Peyer's patch (tissue), 4 donors: ENCODE results near the gene EPS8. TPM values are rescaled to one million over a fixed set of nuclear protein-coding genes. Genes with fewer than 3 reads are reported as not detected.

Source experiments
- DNase-seq, 3 donors: peaks; one replicate each; pipeline ENCODE4 v3.0.0-alpha.2; 2017 to 2019
- H3K27ac ChIP-seq, 4 donors: fragments of 200-600 bp; sonication (generic); one replicate each; pipeline ENCODE4 v1.5.1; 2016 to 2019
- H3K27me3 ChIP-seq, 2 donors: fragments of 200-600 bp; sonication (generic); one replicate each; pipeline ENCODE4 v1.5.1; 2019
- H3K36me3 ChIP-seq, 3 donors: fragments of 200-600 bp; sonication (generic); one replicate each; pipeline ENCODE4 v1.5.1; 2016 to 2019
- H3K4me1 ChIP-seq, 4 donors: fragments of 200-600 bp; sonication (generic); one replicate each; pipeline ENCODE4 v1.5.1; 2016 to 2019
- H3K4me3 ChIP-seq, 4 donors: fragments of 200-600 bp; sonication (generic); 1 replicate in 3 of 4; 2 replicates in 1 of 4; pipeline ENCODE4 v1.5.1; 2016 to 2019; ENCODE audit warnings: mild to moderate bottlenecking in 1 of 4
- H3K9me3 ChIP-seq, 4 donors: fragments of 200-600 bp; sonication (generic); one replicate each; pipeline ENCODE4 v1.5.1; 2016 to 2019; ENCODE audit warnings: mild to moderate bottlenecking in 1 of 4
- POLR2A ChIP-seq, 2 donors: fragments of 450-650 bp; IDR thresholded peaks; one replicate each; pipeline ENCODE4 v1.5.1; 2017; ENCODE audit warnings: antibody characterized with exemption in 2 of 2, mild to moderate bottlenecking in 2 of 2, moderate library complexity in 2 of 2
- total RNA-seq, 4 donors: library from RNA; depleted of rRNA; stranded (reverse); fragments of >200 nt; gene quantifications; one replicate each; pipeline ENCODE4 v1.1.0, GENCODE V29; 2016
- TF ChIP-seq, protein P1 (sequence below), 6 experiments: fragments of 450-650 bp in 4 of 6; fragments of 200-600 bp in 2 of 6; sonication (generic) in 1 of 6; IDR thresholded peaks; one replicate each; pipeline ENCODE4 v1.5.1; 2017 to 2019; ENCODE audit warnings: antibody characterized with exemption in 6 of 6, mild to moderate bottlenecking in 3 of 6, moderate library complexity in 1 of 6

The EPS8 gene
- total RNA-seq, 4 donors from 2014 or later, result 57.8 to 168 (median 129) TPM

DNA sequence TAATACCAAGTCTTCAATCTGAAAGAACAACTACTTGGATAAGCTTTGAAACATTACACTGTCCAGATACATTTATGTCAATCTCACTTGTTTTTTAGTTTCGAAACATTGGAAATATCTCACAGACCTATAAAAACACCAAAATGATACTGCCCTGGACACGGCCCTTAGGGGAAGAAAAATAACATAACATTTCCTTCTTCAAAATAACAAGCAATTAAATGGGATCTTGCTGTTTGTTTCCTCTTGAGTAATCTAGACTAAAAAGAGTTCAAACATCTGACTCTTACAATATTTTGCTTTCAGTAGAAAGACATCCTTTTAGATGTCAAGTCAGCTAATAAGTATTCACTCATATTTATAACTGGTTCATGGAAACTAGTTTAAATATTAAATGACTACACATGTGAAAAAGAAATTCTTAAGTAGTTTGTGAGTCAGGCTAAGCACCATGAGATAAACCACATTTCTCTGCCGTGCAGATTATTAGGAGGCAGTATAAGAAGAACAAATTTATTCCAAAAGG lies 87.5 kb downstream of the EPS8 start:
- TF ChIP-seq, protein P1, sequence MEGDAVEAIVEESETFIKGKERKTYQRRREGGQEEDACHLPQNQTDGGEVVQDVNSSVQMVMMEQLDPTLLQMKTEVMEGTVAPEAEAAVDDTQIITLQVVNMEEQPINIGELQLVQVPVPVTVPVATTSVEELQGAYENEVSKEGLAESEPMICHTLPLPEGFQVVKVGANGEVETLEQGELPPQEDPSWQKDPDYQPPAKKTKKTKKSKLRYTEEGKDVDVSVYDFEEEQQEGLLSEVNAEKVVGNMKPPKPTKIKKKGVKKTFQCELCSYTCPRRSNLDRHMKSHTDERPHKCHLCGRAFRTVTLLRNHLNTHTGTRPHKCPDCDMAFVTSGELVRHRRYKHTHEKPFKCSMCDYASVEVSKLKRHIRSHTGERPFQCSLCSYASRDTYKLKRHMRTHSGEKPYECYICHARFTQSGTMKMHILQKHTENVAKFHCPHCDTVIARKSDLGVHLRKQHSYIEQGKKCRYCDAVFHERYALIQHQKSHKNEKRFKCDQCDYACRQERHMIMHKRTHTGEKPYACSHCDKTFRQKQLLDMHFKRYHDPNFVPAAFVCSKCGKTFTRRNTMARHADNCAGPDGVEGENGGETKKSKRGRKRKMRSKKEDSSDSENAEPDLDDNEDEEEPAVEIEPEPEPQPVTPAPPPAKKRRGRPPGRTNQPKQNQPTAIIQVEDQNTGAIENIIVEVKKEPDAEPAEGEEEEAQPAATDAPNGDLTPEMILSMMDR (IDR thresholded peaks at IDR 0.05), result no peak
- no peak for TF ChIP-seq POLR2A (IDR thresholded peaks at IDR 0.05)
- DNase-seq, result no peak
- Histone ChIP-seq H3K9me3 (no peaks in the 10 kb centered on the region), H3K36me3 (no peaks in the 10 kb centered on the region), H3K27ac (peak overlapping the region in 3 of 4 donors; percentile 14 to 71 (median 69)), H3K4me1 (peaks cover 0 to 53% (median 3%) of the 10 kb centered on the region in 4 donors), H3K4me3 (no peak overlapping the region), H3K27me3 (no peaks in the 10 kb centered on the region)

DNA sequence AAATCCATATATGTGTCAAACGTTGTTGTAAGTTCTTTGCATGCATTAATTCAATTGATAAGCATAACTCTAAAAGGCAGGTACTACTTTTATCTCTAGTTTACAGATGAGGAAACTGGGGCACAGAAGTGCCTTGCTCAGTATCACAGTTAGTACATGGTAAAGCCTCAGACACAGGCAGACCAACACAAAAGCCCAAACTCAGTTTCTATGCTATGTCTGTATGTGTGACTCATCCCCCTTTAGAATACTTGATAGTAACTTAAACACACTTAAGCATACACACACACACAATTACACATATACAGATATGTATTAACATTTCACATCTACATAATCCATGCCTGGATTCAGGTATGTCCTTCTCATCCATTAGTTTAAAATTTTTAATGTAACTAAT lies 88.0 kb downstream of the EPS8 start:
- no peaks in the 10 kb centered on the region for H3K9me3 ChIP-seq
- H3K27me3 ChIP-seq, result no peaks in the 10 kb centered on the region
- no peaks in the 10 kb centered on the region for H3K36me3 ChIP-seq
- no peak for TF ChIP-seq POLR2A (IDR thresholded peaks at IDR 0.05)
- TF ChIP-seq, protein P1 (IDR thresholded peaks at IDR 0.05), result no peak
- no peak overlapping the region for H3K4me3 ChIP-seq
- peaks cover 0 to 49% (median 3%) of the 10 kb centered on the region in 4 donors for H3K4me1 ChIP-seq
- no peak for DNase-seq
- H3K27ac ChIP-seq, result peak overlapping the region in 3 of 4 donors; percentile 14 to 71 (median 69)

DNA sequence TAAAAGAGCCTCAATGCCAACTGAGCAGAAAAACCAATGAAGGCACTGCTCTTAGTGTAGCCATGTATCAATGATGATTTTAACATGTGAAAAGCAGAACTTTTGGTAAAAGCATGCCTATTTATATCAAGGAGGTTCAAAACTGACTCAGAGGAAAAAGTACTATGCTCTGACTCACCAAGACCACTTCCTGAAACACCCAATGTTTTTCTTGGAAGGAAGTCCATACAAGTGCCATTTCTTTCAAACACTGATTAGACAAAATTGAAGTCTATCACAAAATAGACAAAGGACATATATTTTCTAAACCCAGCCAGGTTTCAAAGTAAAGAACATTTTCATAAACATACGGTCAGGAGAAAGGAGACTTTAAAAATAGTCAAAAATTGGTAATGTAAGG lies 88.6 kb downstream of the EPS8 start:
- DNase-seq, result no peak
- H3K4me1 ChIP-seq, result peaks cover 0 to 43% (median 3%) of the 10 kb centered on the region in 4 donors
- peak overlapping the region in 2 of 4 donors; percentile 69 to 71 for H3K27ac ChIP-seq
- H3K36me3 ChIP-seq, result no peaks in the 10 kb centered on the region
- no peaks in the 10 kb centered on the region for H3K9me3 ChIP-seq
- no peak overlapping the region for H3K4me3 ChIP-seq
- no peaks in the 10 kb centered on the region for H3K27me3 ChIP-seq
- TF ChIP-seq, protein P1 (IDR thresholded peaks at IDR 0.05), result no peak
- TF ChIP-seq POLR2A (IDR thresholded peaks at IDR 0.05), result no peak

DNA sequence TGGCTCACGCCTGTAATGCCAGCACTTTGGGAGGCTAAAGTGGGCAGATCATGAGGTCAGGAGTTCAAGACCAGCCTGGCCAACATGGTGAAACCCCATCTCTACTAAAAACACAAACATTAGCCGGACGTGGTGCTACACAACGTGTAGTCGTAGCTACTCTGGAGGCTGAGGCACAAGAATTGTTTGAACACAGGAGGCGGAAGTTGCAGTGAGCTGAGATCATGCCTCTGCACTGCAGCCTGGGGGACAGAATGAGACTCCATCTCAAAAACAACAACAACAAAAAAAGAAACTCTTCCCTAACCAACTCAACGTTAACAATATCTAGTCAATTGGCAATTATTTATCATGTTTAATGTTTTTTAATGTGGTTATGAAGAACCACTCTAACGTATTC lies 89.3 kb downstream of the EPS8 start:
- Histone ChIP-seq H3K9me3 (no peaks in the 10 kb centered on the region), H3K36me3 (no peaks in the 10 kb centered on the region), H3K27ac (peak overlapping the region in 2 of 4 donors; percentile 38 to 69), H3K4me3 (no peak overlapping the region), H3K4me1 (peaks cover 0 to 41% (median 3%) of the 10 kb centered on the region in 4 donors), H3K27me3 (no peaks in the 10 kb centered on the region)
- DNase-seq, result no peak
- TF ChIP-seq POLR2A (IDR thresholded peaks at IDR 0.05), result no peak
- TF ChIP-seq, protein P1 (IDR thresholded peaks at IDR 0.05), result no peak

DNA sequence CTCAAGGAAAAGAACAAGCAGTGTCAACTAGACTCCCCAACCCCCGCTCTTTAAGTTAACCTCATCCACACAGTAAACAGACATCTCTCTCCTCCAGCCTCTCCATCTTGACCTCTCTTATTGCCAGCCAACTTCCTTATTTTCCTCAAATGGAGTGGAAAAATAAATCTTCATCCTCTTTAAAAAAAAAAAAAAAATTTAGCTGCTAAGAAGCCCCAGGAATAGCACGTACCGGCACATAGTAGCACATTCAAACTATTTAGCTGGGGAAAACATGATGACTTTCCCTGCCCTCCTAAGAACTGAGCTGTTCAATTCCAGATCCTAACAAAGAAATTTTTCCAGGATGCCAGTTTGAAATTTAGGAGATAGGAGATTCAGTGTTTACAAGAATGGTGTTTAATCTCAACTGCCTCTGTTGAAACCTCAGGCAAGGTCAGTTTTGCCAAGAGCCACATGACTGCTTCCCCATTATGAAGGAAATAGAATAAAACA lies 90.8 kb downstream of the EPS8 start:
- no peak for DNase-seq
- Histone ChIP-seq H3K4me1 (peaks cover 0 to 43% (median 3%) of the 10 kb centered on the region in 4 donors), H3K9me3 (no peaks in the 10 kb centered on the region), H3K36me3 (no peaks in the 10 kb centered on the region), H3K27me3 (no peaks in the 10 kb centered on the region), H3K4me3 (no peak overlapping the region), H3K27ac (peak overlapping the region in 2 of 4 donors; percentile 68 to 69)
- TF ChIP-seq POLR2A (IDR thresholded peaks at IDR 0.05), result no peak
- TF ChIP-seq, protein P1 (IDR thresholded peaks at IDR 0.05), result no peak
